Activated B cell treated with CpG ODN at 0.5 μM for 24 hours (primary cell): ENCODE data around the gene SEC62. TPM values are rescaled to one million over a fixed set of nuclear protein-coding genes. Genes with fewer than 3 reads are reported as not detected.

Source experiments
- ATAC-seq: fragments of 200-7000 bp; cut with Tn5 transposase; one replicate; pipeline ENCODE4 v1.10.0; 2021; ENCODE audit warnings: low read depth, mild to moderate bottlenecking, moderate library complexity
- CTCF ChIA-PET: fragments of 350-600 bp; sonication (Branson Sonifier 250); formaldehyde crosslinking; loops from one replicate; lab custom pipeline; 2021; ENCODE audit warnings: antibody characterized with exemption; lab: Charles Lee
- POLR2A ChIA-PET: fragments of 350-600 bp; sonication (Branson Sonifier 250); formaldehyde crosslinking; loops from one replicate; lab custom pipeline; 2021; ENCODE audit warnings: antibody characterized with exemption; lab: Charles Lee
- DNase-seq: peaks from one replicate; pipeline ENCODE4 v3.0.0; 2022
- H3K27ac Mint-ChIP-seq: one replicate; pipeline ENCODE4 v1.8.0; 2020; ENCODE audit warnings: mixed read lengths
- H3K27me3 Mint-ChIP-seq: one replicate; pipeline ENCODE4 v1.8.0; 2021; ENCODE audit warnings: mixed read lengths
- H3K36me3 Mint-ChIP-seq: one replicate; pipeline ENCODE4 v1.8.0; 2021; ENCODE audit warnings: low read depth, mixed read lengths
- H3K4me1 Mint-ChIP-seq: one replicate; pipeline ENCODE4 v1.8.0; 2021; ENCODE audit warnings: mixed read lengths
- H3K4me3 Mint-ChIP-seq: one replicate; pipeline ENCODE4 v1.8.0; 2020; ENCODE audit warnings: mild to moderate bottlenecking, mixed read lengths
- H3K9me3 Mint-ChIP-seq: one replicate; pipeline ENCODE4 v1.8.0; 2020; ENCODE audit warnings: mixed read lengths
- intact Hi-C: fragments of 100-400 bp; cut with micrococcal nuclease; formaldehyde crosslinking; loops from one replicate; pipeline ENCODE4 v1.15.1; 2024
- total RNA-seq: library from RNA; stranded (reverse); gene quantifications from 2 replicates; pipeline ENCODE4 v1.2.3, GENCODE V29; 2022
- TF ChIP-seq, protein P1 (sequence below): fragments of 200-600 bp; IDR thresholded peaks from one replicate; pipeline ENCODE4 v1.8.0; 2022; ENCODE audit warnings: antibody characterized with exemption, mild to moderate bottlenecking

SEC62 gene
- total RNA-seq, 1 donor from 2014 or later = 165 TPM

DNA sequence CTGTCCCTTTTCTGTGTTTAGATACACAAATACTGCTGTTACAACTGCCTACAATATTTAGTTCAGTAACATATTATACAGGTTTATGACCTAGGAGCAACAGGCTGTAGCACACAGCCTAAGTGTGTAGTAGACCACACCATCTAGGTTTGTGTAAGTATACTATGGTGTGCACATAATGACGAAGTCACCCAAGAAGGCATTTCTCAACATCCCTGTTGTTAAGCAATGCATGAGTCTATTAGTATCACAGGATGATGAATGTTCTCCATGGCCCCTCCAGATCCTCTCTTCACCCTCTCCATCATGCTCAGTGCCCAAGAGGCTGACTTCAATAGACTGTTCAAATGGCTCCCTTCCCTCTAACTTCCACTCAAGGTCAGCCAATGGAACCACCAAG, 14.6 kb upstream of the SEC62 start:
- Mint-ChIP-seq H3K27ac (peak overlapping the region; percentile 64), H3K27me3 (no peaks in the 10 kb centered on the region), H3K36me3 (no peaks in the 10 kb centered on the region), H3K4me1 (peaks cover 81% of the 10 kb centered on the region), H3K9me3 (peaks cover 3% of the 10 kb centered on the region), H3K4me3 (no peak overlapping the region)
- TF ChIP-seq, protein P1, sequence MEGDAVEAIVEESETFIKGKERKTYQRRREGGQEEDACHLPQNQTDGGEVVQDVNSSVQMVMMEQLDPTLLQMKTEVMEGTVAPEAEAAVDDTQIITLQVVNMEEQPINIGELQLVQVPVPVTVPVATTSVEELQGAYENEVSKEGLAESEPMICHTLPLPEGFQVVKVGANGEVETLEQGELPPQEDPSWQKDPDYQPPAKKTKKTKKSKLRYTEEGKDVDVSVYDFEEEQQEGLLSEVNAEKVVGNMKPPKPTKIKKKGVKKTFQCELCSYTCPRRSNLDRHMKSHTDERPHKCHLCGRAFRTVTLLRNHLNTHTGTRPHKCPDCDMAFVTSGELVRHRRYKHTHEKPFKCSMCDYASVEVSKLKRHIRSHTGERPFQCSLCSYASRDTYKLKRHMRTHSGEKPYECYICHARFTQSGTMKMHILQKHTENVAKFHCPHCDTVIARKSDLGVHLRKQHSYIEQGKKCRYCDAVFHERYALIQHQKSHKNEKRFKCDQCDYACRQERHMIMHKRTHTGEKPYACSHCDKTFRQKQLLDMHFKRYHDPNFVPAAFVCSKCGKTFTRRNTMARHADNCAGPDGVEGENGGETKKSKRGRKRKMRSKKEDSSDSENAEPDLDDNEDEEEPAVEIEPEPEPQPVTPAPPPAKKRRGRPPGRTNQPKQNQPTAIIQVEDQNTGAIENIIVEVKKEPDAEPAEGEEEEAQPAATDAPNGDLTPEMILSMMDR = no peak
- POLR2A ChIA-PET = no interaction called here
- CTCF ChIA-PET = no interaction called here
- DNase-seq (no peak), ATAC-seq (no peak)
- intact Hi-C loops = no loop called here

DNA sequence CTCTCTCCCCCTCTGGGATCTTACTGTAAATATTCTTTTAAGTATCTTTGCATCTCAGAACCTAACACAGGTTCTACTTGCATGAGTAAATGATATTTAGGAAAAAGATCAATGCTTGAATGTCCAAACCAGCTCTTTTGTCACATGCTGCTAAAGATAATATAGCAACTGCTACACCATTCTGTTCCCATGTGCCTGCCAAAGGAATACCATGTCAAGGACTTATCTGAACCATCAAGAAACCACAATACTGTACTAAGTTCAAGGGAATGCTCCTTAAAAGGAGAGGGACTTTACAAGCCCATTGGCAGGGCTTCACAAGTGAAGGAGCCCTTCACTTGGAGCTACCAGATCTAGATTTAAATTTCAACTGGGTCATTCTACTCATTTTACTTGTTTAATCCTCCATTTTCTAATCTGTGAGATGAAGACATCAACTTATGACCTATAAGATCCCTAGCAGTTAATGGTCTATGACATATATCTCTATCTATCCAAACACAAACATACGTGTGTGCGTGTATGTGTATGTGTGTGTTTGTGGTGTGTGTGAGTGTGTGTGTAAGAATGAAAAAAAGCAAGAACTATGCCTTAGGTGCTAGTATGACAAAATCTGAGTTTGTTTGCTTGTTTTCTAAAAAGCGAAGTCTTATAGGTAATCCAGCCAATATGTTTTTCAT, 13.0 kb upstream of the SEC62 start:
- DNase-seq = no peak
- ChIA-PET POLR2A (interaction anchor here (0.6 to 4.0 kb wide), 18 partner anchors 11 to 403 kb away, joined by 3 to 137 read pairs (median 6); partner anchors contain the start of genes ACTRT3, LRRC34, LRRIQ4 and SEC62), CTCF (interaction anchor here (0.9 to 3.3 kb wide), 5 partner anchors 10 to 101 kb away, joined by 3 to 15 read pairs (median 8); partner anchors contain the start of gene SEC62)
- Mint-ChIP-seq H3K9me3 (no peaks in the 10 kb centered on the region), H3K4me3 (peak overlapping the region; percentile 69), H3K27ac (peak overlapping the region; percentile 92), H3K36me3 (no peaks in the 10 kb centered on the region), H3K4me1 (peaks cover 67% of the 10 kb centered on the region), H3K27me3 (no peaks in the 10 kb centered on the region)
- intact Hi-C loops = loop anchor here (1.0 to 2.0 kb wide), 4 partner anchors 8 to 21 kb away; partner anchors contain the start of gene SEC62
- ATAC-seq = peak; percentile 16
- TF ChIP-seq, protein P1 = no peak

DNA sequence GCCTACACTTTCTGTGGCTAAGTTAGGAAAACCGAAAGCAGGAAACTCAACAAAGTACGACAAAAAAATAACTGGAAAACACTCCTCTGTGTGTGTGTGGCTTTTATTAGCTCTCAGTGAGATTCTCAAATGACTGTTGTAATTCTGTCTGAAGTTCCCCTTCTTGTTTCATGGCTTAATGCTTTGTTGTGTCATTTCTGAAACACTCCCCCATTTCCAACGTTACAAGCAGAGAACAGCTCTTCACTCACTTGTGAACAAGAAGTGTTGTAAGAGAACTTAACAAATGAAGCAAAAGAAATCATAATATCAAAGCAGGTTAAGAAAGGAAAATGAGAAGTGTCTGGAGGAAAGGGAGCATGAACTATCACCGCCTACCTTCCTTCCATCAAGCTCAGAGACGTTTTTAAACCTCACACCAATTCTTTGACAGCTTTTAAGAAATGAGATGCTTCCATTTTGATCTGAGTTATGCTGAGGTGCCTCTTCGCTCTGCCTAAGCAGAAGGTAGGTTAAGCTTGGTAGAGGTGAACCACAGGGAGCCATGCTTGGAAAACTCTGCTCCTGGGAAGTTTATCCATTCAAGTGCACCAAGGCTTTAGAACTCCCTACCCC, 12.4 kb upstream of the SEC62 start:
- no peaks in the 10 kb centered on the region for H3K9me3 Mint-ChIP-seq
- intact Hi-C loops = loop anchor here (1.0 to 2.0 kb wide), 4 partner anchors 9 to 22 kb away; partner anchors contain the start of gene SEC62
- H3K27me3 Mint-ChIP-seq = no peaks in the 10 kb centered on the region
- H3K27ac Mint-ChIP-seq = peak overlapping the region; percentile 92
- POLR2A ChIA-PET = interaction anchor here (0.6 to 4.0 kb wide), 20 partner anchors 11 to 403 kb away, joined by 3 to 137 read pairs (median 6); partner anchors contain the start of genes ACTRT3, LRRC34, LRRIQ4 and SEC62
- peak; percentile 87 for ATAC-seq
- no peak for DNase-seq
- H3K4me1 Mint-ChIP-seq = peaks cover 61% of the 10 kb centered on the region
- CTCF ChIA-PET = interaction anchor here (0.9 to 3.3 kb wide), 5 partner anchors 10 to 100 kb away, joined by 3 to 15 read pairs (median 8); partner anchors contain the start of gene SEC62
- H3K4me3 Mint-ChIP-seq = peak overlapping the region; percentile 69
- TF ChIP-seq, protein P1 = no peak
- H3K36me3 Mint-ChIP-seq = no peaks in the 10 kb centered on the region

DNA sequence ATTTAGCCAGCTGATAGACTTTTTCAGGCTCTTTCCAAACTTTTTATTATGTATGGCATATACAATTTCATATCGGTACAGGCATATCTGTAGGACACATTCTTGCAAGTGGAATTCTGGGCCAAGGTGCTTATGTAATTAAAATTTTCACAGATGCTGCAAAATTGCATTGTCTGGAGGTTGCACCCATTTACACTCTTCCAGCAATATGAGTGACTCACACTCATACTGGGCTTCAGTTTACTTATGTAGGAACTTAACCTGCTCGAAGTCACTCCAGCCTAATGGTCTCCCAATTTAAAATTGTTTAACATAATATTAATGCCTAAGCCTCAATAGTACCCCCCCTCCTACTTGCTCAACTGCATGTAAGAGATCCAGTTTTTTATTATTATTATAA, 11.2 kb upstream of the SEC62 start:
- H3K27ac Mint-ChIP-seq = peak overlapping the region; percentile 62
- H3K27me3 Mint-ChIP-seq = no peaks in the 10 kb centered on the region
- no peak for ATAC-seq
- H3K4me1 Mint-ChIP-seq = peaks cover 58% of the 10 kb centered on the region
- H3K36me3 Mint-ChIP-seq = no peaks in the 10 kb centered on the region
- H3K4me3 Mint-ChIP-seq = no peak overlapping the region
- TF ChIP-seq, protein P1 = no peak
- ChIA-PET POLR2A (interaction anchor here (0.7 to 4.0 kb wide), 4 partner anchors 11 to 23 kb away, joined by 3 to 137 read pairs (median 40); partner anchors contain the start of gene SEC62), CTCF (interaction anchor here (3.3 kb wide), 1 partner anchor 11 kb away, joined by 15 read pairs; the partner anchor contains the start of gene SEC62)
- intact Hi-C loops = loop anchor here (2.0 kb wide), 1 partner anchor 15 kb away; no protein-coding TSS in a partner anchor
- no peaks in the 10 kb centered on the region for H3K9me3 Mint-ChIP-seq
- no peak for DNase-seq
